GM19397 (cell line): ENCODE data around the gene CEP55.
"Not testable (repeated sequence)": the region's sequence is repeated elsewhere in the genome, so short reads cannot be mapped to it uniquely, and the experiment has no call there.

Experiments used
- ATAC-seq: cut with Tn5 transposase; IDR thresholded peaks from one replicate; pipeline ENCODE4 v1.9.1; 2021; ENCODE audit warnings: mild to moderate bottlenecking, moderate library complexity; ENCODE audit not compliant: unreplicated experiment

CEP55 gene

GRCh38 chr10:93505075-93505474, 8.7 kb downstream of the CEP55 start:
- ATAC-seq = no peak

DNA sequence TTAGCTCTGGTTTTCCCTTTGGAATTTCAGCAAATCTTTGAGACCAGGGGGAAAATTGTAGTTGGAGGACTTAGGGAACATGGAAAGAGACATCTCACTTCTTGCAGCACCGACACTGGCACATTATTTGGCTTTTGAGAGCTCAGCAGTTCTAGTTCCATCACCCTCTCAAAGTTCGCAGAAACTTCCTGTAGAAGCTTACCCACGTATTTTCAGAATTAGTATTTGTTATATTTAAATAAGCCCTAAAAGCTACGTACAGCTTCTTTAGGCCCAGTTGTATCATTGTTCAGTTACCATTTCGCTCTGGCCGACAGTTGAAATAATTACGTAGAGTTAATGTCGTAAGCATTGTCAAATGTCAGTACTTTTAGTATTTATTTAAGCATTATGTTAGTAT, 13.4 kb downstream of the CEP55 start:
- no peak for ATAC-seq

DNA sequence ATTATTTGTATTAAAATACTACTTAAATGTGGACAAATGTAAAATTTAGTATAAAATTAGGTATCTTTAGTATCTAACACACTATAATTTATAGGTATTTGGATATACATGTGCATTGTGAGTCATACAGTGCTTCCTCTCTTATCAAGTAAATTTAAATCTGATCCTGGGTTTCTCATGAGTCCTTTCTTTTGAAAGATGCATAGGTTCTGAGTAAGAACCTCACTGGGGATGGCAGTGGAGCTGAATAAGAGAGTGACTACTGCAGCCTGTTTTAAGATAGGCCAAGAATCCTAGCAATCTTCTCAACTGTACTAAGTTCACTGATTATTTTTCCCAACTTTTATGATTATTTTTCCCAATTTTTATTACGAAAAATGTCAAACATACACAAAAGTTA, 16.2 kb downstream of the CEP55 start:
- no peak for ATAC-seq

GRCh38 chr10:93513091-93513490, 16.7 kb downstream of the CEP55 start:
- ATAC-seq = no peak

- no peak for ATAC-seq
Observed at GRCh38 chr10:93514521-93514920, 18.1 kb downstream of the CEP55 start.

DNA sequence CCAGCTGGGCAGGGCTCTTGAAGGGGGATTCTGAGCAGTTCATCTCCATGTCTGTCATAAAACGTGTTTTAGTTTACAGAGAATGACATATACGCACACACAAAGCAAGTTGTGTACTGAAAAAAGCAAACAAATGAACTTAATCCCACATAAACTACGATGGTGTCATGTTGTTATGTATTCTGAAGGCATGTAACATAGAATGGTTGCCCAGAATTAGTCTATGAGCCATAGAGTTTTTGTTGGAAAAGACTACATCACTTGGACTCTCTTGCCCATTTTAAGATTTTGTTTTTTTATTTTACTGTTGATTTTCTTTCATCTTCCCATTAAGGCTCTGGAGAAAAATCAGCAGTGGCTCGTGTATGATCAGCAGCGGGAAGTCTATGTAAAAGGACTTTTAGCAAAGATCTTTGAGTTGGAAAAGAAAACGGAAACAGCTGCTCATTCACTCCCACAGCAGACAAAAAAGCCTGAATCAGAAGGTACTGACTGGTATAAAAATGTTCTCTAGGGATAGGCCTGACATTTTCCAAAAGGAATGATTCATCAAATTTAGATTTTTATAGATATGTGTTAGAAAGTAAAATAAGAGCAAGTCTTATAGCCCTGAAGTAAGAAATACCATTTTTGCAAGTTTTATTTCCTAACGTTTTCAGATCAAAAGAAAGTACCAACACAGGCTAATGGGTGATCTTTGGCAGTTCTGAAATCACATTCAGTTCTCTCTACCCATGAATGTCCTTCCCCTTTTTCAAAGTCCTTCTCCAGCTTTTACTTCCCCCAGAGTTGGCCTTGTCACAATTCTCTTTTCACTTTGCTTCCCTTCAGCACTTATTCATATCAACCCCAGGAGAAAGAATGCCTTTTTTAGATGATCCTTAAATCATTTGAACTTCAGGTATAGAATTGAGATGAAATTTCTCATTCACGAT, 18.9 kb downstream of the CEP55 start:
- no peak for ATAC-seq

- no peak for ATAC-seq
Observed at GRCh38 chr10:93516006-93516380, 19.6 kb downstream of the CEP55 start.

DNA sequence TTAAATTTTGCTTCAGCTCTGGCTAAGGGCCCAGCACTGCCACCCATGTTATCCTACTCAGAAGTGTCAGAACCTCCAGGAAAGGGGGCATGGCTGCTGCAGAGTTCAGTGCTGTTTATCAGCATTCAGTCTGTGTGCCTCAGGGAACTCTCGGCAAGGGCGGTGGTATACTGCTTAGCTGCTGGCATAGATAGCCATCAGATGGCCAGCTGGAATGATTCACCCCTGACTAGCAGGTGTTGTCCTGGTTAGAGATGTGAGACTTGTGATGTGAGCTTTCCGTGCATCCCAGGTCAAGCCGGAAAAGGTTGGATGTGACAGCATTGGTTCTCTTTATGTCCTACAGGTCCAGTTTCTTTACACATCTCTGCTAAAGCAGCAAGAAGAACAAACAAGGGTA, 22.1 kb downstream of the CEP55 start:
- no peak for ATAC-seq

DNA sequence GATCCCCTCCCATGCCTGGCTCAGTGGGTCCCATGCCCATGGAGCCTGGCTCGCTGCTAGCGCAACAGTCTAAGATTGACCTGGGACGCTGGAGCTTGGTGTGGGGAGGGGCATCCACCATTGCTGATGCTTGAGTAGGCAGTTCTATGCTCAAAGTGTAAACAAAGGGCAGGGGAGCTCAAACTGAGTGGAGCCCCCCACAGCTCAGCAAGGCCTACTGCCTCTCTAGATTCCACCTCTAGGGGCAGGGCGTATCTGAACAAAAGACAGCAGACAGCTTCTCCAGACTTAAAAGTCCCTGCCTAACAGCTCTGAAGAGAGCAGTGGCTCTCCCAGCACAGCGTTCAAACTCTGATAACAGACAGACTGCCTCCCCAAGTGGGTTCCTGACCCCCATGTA, 38.9 kb downstream of the CEP55 start:
- no peak for ATAC-seq

DNA sequence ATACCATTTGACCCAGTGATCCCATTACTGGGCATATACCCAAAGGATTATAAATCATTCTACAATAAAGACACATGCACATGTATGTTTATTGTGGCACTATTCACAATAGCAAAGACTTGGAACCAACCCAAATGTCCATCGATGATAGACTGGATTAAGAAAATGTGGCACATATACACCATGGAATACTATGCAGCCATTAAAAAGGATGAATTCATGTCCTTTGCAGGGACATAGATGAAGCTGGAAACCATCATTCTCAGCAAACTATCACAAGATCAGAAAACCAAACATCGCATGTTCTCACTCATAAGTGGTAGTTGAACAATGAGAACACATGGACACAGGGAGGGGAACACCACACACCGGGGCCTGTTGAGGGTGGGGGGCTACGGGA, 44.5 kb downstream of the CEP55 start:
- ATAC-seq = not testable (repeated sequence)

DNA sequence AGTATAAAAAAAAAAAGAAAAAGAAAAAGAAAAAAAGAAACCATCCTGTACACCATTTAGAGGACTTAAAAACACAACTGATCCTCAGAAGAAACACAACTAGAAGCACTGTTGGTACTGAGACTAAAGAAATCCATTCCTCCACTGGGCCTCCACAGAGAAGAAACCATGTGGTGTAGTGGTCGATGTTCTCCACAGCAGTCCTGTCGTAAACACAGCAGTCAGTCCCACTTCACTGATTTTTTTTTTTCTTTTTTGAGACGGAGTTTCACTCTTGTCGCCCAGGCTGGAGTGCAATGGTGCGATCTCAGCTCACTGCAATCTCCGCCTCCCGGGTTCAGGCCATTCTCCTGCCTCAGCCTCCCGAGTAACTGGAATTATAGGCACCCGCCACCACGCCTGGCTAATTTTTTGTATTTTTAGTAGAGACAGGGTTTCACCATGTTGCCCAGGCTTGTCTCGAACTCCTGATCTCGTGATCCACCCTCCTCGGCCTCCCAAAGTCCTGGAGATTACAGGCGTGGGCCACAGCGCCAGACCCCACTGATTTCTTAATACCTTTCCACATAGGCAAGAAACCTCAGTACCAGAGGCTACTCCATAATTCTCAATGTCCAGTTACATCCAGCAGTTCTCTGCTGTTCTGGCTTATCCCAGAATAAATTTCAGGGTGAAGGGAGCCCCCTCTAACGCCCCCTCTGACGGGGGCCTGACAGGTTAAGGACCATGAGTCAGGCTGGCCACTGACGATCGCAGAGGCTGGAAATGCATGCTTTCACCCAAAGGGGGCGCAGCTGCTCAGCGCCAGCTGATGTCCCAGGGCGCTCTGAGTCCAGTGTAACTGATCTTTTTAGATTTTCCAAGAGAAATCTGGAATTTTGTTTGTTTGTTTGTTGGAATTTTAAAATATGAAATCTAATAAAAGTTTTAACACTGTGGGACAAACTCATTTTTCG, 45.3 kb downstream of the CEP55 start:
- no peak for ATAC-seq

DNA sequence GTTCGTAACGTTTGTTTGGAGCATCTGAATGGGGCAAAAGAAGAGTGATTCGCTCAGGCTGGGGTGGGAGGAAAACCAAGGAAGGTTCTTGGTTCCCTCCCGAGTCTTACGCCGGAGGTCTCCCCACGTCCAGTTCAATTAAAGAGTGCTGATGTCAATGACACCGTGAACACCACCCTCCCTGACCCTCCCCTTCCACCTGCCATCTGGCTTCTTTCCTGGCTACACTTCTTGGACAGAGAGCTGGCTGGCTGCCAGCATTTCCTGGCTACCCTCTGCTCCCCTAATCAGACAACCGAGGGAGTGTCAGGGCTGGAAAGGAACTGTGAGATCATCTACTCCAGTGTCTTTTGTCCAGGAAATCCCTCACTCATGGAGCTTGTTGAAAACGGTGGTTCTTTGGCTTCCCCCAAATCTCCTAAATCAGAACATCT, 46.0 kb downstream of the CEP55 start:
- ATAC-seq = no peak

GRCh38 chr10:93546995-93547394, 50.6 kb downstream of the CEP55 start:
- not testable (repeated sequence) for ATAC-seq

DNA sequence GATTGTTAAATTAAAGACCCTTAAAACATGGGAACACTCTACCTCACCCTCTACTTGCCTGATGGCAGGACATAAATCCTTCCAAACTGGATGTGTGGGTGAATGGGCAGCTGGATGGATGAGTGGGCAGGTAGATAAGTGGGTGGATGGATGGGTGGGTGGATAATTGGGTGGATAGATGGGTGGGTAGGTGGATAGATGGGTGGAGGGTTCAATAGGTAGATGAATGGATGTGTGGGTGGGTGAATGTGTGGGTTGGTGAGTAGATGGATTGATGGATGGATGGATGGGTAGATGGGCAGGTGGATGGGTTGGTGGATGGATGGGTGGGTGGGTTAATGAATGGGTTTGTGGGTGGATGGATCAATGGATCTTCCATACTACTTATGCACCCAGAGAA, 51.1 kb downstream of the CEP55 start:
- no peak for ATAC-seq

GRCh38 chr10:93548376-93549071, 52.1 kb downstream of the CEP55 start:
- no peak for ATAC-seq

GRCh38 chr10:93550606-93551005, 54.2 kb downstream of the CEP55 start:
- no peak for ATAC-seq

- ATAC-seq = no peak
Observed at GRCh38 chr10:93552780-93553179, 56.4 kb downstream of the CEP55 start.

DNA sequence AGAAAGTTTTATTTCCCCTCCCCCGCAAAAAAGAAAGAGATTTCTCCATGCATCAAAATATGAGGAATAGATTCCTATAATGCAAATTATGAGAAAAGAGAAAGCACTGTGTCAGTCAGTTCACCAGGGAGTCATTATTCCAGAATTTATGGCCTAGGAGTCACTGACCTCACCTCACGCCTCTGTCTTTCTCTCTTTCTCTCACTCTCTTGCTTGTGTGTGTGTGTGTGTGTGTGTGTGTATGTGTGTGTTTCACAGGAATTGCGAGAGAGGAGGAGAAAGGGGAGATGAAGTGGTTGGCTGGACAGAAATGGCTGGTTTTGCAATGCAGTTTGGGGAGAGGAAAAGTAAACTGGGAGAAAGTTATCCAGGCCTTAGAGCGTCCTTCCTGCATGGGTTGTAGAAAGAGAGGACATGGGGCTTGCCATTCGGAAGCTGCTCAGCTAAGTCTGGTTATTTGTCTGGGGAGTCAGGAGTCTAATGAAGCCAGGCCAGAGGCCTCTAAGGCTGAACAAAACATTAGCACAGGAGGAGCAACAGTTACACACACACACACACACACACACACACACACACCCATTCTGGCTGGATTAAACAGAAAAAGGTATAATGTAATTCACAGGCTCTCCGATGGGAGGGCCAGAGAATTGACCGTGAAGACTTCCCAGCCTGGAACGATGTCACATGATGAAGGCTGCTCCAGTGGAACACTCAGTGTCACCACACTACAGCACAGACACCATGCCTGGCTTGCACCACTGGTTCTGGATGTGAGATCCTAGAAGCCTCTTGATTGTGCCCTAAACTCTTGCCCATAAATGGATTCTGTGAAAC, 57.3 kb downstream of the CEP55 start:
- no peak for ATAC-seq

GRCh38 chr10:93554316-93554663, 57.9 kb downstream of the CEP55 start:
- no peak for ATAC-seq

DNA sequence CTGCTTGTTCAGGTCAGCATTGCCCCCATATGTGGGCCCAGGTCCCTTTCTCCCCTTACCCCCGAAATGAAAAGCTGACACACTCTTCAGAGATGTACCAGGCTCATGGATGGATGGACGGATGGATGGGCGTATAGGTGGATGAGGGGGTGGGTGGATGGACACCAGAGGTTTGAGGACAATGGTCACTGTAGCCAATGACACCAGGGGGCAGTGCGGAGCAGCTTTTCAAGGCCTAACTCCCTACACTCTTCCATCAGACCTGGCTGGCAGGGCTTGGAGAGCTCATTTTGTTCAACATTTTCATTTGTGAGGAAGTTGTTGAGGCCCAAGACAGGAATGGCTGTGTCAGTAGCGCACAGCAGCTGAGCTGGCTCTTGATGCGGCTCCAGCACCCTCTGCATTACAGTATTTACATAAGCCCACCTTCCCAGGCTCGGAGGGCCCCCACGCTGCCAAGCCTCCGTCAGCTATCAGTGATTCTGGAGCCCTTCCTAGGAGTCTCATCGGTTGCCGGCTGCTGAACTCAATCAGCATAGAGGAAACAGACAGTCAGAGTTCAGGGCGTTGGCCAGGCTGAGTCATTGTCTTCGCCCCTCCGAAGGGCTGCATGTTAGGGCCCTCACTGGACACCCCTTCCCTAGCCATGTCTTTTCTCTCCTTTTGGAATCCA, 58.5 kb downstream of the CEP55 start:
- ATAC-seq = no peak
